ENCODE results near the gene XIST.
"Not testable (repeated sequence)": the region's sequence is repeated elsewhere in the genome, so short reads cannot be mapped to it uniquely, and the experiment has no call there.

The XIST gene

DNA sequence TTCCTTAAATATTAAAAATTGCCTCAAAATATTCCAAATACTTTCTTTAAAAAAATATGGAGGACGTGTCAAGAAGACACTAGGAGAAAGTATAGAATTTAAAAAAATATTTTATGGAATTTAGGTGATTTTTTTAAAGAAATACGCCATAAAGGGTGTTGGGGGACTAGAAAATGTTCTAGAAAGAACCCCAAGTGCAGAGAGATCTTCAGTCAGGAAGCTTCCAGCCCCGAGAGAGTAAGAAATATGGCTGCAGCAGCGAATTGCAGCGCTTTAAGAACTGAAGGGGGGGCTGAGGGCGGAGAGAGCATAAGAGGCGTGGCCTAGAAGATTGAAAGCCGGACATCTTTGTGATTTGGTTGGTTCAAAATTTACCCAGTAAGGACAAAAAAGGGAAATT is at the start of gene XIST:
Gene XIST, minus strand, starts transcription at position 248 of the 400 bp plus-strand sequence.
- peak; percentile 49 for DNase-seq (ENCODE audit: low read depth)

DNA sequence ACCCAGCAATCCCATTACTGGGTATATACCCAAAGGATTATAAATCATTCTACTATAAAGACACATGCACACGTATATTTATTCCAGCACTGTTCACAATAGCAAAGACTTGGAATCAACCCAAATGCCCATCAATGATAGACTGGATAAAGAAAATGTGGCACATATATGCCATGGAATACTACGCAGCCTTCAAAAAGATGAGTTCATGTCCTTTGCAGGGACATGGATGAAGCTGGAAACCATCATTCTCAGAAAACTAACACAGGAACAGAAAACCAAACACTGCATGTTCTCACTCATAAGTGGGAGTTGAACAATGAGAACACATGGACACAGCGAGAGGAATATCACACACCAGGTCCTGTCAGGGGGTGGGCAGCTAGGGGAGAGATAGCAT is 45.8 kb upstream of the XIST start:
- DNase-seq (ENCODE audit: low read depth): not testable (repeated sequence)

DNA sequence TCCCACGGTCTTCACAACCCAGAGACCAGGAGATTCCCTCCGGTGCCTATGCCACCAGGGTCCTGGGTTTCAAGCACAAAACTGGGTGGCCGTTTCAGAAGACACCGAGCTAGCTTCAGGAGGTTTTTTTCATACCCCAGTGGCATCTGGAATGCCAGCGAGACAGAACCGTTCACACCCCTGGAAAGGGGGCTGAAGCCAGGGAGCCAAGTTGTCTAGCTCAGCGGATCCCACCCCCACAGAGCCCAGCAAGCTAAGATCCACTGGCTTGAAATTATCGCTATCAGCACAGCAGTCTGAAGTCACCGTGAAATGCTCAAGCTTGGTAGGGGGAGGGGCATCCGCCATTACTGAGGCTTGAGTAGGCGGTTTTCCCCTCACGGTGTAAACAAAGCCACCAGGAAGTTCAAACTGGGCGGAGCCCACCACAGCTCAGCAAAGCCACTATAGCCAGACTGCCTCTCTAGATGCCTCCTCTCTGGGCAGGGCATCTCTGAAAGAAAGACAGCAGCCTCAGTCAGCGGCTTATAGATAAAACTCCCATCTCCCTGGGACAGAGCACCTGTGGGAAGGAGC is 40.1 kb upstream of the XIST start:
- DNase-seq (ENCODE audit: low read depth): not testable (repeated sequence)

DNA sequence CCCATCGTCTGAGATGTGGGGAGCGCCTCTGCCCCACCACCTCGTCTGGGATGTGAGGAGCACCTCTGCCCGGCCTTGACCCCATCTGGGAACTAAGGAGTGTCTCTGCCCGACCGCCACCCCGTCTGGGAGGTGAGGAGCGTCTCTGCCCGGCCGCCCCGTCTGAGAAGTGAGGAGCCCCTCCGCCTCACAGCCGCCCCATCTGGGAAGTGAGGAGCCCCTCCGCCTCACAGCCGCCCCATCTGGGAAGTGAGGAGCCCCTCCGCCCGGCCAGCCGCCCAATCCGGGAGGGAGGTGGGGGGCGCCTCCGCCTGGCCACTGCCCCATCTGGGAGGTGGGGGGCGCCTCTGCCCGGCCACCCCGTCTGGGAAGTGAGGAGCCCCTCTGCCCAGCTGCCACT is 29.7 kb upstream of the XIST start:
- not testable (repeated sequence) for DNase-seq (ENCODE audit: low read depth)

DNA sequence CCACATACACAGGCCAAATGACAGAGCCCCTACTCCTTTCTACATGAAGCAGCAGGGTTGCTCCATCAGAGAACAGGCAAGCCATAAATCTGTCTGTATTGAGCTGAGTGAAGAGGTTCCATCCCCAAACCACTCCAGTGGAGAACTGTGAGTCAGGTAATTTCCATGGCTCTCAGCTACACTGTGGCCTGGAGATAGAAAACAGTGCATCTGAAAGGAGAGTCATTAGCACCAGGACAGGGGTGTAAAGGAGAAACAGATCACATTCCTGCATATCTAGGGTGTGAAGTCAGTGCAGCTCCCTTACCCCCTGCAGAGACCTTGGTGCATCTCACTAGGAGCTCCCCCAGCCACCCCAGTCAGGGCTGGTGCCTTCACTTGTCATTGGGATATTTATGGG is 25.2 kb upstream of the XIST start:
- no peak for DNase-seq (ENCODE audit: low read depth)

DNA sequence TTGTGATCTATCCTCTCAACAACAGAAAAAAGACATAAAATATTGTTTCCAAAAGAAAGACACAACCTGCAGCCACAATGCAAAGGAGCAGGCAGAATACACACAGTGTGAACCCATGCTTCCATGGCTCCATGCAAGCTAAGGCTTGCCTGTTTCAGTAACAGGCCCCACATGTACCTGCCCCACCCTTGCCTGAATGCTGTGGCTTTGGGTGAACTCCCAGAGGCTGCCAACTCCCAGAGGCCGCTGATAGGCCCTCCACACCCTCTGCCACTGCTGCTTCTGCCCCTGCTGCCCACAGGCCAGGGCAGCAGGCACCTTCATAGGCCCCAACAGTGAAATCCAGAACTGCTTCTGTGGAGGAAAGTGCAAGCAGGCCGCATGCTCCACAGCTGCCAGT is 24.4 kb upstream of the XIST start:
- DNase-seq (ENCODE audit: low read depth): no peak

DNA sequence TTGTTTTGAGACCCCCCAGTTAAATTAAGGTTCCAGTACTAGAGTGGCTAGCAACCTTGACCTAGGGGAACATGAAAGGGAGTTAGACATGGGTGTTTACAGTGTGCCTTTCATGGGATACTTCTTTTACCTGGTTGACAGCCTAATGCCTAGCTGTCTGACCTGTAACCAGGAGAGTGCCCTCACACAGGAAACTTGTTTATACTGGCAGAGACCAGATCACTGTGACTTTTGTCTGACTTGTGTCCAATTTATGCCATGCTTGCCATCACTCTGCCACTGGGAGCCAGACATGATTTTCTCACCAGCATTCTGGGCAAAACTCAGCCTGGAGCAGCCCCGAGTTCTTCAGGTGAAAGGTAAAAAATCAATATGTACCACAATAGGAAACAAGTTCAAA is 16.4 kb upstream of the XIST start:
- DNase-seq (ENCODE audit: low read depth): no peak

DNA sequence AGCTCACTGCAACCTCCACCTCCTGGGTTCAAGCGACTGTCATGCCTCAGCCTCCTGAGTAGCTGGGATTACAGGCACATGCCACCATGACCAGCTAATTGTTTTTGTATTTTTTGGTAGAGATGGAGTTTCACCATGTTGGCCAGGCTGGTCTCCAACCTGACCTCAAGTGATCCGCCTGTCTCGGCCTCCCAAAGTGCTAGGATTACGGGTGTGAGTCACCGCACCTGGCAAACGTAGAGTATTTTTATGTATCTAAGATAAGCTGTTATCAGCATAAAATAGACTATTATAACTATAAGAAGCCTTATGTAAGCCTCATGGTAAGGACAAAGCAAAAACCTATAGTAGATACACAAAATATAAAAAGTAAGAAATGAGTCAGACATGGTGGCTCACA is 14.6 kb upstream of the XIST start:
- no peak for DNase-seq (ENCODE audit: low read depth)

DNA sequence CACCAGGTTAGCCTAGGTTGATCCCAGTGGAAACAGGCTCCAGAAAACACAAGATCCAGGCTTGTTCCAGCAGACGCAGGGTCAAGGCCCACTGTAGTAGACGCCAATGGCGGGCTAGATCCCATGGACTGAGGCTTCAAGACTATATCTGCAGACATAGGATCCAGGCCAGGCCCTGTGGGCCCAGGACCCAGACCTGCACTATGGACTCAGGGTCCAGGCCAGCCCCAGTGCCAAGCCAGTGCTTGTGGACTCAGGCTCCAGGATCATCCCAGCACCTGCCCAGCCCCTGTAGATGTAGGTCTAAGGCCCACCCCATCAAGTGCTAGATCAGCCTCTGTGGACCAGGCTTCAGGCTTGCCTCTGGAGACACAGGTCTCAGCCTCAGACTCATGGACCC is 11.3 kb upstream of the XIST start:
- no peak for DNase-seq (ENCODE audit: low read depth)

DNA sequence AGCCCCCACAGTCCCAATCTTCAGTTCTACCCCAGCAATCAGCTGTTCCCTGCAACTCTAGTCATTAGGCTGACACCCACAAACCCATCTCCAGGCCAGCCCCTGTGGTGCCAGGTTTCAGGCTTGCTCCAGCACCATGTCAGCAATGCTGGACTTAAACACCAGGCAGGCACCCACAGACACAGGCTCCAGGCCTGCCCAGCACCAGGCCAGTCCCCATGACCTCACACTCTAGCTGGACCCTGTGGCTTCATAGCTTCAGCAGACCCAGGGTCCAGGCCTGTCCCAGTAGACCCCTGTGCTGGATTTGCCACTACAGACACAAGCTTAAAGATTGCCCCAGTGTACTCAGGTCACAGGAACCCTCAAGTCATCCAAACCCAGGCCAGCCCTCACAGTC is 10.8 kb upstream of the XIST start:
- no peak for DNase-seq (ENCODE audit: low read depth)

DNA sequence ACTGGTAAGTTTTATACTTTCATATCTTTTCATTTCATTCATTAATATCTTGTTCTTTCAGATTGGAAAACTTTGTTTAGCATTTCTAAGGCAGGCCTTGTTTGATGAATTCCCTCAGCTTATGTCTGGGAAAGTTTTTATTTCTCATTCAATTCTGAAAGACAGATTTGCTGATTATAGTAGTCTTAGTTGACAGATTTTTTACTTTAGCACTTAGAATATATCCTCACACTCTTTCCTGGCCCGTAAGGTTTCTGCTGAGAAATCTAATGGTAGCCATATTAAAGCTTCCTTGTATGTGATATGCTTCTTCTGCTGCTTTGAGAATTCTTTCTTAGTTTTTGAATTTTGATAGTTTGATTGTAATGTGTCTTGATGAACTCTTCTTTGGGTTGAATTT is 7.1 kb upstream of the XIST start:
- no peak for DNase-seq (ENCODE audit: low read depth)

DNA sequence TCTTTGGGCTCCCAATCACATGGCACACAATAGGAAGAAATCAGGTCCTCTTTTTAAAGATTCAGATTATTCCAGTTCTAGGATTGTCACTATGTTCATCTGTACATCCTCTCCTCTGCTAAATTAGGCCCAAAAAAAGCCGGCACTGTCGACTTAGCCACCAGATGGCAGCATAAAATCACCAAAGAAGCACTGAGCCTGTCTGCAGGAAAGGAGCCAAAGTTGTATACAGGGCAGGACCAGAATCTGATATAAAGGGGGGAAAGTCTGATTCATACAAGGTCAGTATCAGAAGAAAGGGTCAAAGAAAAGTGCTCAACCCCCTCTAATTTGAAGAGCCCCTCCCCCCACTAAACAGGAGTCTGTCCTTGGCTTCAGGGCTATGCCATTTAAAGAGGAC is 3.0 kb upstream of the XIST start:
- peak; percentile 49 for DNase-seq (ENCODE audit: low read depth)

DNA sequence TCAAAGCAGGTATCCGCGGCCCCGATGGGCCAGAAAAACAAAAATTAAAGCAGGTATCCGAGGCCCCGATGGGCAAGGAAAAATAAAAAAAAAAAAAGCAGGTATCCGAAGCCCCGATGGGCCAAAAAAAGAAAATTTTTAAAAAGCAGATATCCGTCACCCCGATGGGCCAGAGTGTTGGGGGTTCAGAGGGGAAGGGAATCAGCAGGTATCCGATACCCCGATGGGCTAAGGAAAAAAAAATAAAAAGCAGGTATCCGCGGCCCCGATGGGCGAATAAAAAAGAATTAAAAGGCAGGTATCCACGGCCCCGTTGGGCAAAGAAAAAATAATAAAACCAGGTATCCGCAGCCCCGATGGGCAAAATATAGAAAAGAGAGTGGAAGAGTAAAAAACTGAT is 492 bp downstream of the XIST start:
- no peak for DNase-seq (ENCODE audit: low read depth)

DNA sequence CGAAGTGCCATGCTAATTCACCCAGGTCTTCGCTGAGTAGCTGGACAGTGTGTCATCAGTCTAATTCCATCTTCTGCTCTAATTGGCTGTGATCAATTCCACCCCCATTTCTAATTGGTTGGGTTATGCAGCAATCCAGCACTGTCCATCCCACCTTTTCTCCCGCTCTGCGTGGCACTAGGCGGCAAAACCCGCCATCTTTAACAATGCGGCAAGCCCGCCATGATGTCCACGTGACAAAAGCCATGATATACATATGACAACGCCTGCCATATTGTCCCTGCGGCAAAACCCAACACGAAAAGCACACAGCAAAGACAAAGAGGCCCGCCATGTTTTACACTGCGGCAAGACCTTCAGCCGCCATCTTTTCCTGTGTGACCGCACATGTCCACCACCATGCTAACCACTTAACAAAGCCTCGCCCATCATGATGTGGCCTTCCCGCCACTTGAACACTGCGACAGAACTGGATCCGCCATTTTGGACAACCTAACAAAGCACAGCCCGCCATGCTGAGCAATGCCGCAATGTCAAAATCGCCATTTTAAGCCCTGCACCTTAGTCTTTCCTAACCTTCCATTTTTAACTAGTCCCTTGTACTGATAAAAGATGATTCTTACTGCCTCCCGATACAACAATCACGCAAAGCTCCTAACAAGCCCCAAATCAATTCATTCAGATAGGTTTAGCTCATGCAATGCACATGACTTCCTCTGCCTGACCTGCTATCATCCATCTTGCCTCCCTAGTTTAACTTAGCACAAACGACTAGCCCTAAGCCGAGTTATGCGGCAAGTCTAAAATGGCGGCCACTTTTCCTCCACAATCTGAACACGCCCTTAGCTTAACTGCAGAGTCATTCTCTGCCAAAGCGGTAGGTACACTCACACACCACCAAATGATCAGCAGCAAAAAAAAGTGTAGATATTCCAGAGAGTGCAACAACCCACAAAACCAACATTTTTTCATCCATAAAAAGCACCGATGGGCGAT is 1.2 kb downstream of the XIST start:
- peak; percentile 75 for DNase-seq (ENCODE audit: low read depth)

DNA sequence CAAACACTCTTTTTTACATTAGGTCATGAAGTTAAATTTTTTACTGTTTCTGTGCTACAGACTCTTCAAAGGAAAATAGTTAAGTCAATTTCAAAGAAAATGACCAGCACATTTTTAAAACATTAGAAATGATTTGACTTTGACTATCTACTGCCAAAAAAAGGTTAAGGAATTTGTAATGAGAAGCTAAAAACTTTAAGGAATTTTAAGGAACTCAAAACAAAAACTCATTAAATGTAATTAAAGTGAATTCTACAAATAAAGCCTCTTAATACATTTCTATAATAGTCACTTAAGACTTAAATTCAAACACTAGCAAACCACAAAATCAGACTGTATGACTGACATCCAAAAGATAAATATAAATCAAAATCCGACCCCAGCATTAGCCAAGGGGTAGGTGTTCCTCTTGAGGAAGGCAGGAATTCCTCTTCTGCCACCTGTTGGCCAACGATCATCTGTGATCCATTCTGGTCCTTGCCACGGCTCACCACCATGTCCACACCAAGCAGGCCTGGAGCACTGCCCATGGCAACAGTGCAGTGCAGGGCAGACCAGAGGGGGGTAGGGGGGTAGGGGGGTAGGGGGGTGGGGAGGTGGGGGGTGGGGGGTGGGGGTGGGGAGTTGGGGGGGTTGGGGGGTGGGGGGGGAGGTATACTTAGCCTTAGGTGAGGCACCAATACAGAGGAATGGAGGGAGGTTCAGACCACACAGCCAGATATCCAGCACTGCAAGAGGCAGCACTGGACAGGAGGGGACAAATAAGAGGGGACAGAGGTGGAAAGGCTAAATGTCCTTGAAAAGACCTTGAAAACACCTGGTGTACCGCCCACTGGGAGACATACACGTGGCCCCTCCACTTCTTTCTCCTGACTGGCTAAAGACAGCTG is 2.1 kb downstream of the XIST start:
- no peak for DNase-seq (ENCODE audit: low read depth)

DNA sequence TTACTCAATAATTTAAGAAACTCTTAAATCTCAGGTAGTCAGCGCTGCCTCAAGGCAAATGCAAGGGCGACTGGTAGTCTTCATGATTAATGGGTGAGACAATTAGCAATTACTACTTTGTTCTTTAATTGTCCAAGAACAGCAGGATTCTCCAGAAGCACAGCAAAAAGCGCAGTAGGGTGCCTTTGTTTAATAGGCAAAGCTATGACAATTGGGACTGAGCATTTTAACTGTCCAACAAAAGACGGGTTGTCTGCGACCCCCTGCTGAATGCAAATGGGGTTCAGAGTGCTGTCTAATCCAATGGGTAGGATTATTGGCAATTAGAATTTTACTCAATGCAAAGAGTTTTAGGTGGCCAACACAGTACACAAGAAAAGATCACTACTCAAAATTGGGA is 3.4 kb downstream of the XIST start:
- DNase-seq (ENCODE audit: low read depth): no peak

DNA sequence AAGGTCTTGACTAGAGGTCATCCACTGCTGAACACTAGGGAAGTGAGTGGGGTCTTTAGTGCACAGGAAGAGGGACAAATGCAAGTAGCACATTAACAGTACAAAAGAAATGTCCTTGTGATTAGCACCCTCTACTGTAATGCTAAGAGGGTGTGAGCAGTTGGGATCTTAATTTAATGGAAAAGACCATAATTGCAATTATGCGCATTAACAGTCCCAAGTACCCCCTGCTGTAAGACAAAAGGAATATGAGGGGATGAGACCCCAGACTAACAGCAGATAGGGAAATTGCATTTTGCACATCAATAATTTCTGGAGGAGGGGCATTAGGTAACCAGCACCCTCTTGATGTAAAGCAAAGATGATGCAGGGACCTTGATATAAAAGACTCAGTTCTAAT is 4.5 kb downstream of the XIST start:
- no peak for DNase-seq (ENCODE audit: low read depth)

DNA sequence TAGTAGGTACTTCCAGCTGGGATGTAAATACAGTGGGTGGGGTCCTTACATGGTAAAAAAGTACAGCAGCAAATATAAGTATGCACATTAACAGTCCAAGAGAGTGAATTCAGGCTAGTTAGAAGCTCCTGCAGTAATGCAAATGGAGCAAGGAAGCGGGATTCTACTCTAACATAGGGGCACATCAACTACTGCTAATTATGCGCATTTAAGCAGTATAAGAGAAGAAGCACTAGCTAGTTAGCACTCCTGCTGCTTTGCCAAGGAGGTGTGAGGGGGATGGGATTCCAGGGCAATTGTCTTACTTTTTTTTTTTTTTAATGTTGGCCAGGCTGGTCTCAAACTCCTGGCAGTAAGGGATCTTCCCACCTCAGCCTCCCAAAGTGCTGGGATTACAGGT is 5.4 kb downstream of the XIST start:
- DNase-seq (ENCODE audit: low read depth): no peak

DNA sequence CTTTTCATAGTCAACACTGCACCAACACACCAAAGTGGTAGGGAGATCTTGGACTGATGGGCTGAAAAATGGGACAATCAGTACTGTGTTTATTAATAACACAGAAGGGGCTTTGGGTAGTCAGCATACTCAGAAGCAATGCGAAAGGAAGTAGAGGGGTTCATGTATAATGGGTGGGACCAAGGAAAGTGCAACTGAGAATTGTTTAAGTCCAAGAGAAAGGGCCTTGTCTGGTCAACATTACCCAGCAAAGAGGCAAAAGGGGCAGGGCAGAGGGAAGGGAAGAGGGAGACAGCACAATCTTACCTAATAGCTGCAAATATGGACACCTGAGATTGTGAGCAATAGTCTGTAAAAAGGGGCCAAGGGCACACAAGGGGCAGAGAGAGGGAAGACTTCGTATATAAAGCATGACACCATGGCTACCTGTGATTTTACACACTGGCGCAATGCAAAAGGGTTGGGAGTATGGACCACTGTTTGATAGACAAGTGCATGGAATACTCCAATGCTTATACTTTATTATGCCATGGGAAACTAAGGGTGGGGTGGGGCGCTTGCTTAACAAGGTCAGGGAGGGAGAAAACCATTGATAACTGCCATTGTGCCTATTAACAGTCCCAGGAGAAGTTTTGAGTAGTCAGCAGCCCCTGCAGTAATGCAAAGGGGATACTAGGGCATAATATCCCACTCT is 9.8 kb downstream of the XIST start:
- no peak for DNase-seq (ENCODE audit: low read depth)

DNA sequence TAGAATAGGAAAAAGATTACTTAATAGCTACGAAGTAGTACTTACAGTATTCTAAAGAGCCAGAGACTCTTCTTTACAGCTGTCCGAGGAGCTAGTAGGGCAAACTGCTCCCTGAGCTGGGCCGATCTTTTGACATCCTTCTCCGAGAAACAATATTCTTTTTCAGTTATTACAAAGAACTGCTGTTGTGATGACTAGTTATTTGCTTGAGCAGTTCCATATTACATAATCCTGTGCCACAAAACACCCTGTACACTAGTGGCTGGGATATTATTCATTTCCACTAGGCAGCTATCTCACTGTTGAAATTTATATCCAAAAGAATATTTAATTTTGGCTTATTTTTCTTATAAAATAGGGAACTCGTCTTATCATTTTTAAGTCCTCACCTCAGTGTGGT is 11.2 kb downstream of the XIST start:
- no peak for DNase-seq (ENCODE audit: low read depth)

DNA sequence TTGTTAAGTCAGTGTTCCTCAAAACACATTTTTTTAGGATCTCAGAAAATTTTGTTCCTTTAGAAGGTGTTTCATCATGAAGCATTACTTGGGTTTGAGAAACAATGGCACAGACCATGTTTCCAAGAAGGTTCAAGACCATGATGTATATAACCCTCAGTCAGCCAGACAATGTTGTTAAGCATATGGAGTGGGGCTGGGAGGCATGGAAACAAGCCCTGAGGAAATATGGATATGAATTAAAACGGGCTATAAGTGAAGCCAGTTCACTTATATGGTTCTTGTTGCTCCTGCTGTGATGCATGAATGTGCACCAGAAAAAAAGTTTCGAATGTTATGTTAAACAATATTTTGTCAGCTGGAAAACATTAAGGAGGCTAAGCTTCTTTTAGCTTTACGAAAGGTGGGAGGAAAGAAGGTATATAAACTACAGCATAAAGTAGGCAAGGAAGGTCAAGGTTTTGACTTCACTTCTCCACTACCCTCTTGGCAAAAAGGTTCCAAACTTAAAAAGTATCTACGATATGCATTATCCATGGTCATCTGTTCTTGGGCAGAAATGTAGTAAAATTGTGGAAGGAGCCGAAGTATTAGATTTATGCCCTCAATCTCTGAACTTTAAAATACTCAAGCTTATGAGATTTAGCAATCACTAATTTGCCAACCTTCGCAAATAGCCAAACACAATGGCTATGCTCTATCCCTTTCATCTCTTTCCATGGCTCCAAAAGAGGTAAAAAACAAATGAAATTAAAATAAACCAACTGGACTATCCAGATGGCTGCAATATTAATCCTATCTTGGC is 12.2 kb downstream of the XIST start:
- DNase-seq (ENCODE audit: low read depth): no peak

Data from stromal cell of bone marrow (primary cell).